Lower leg skin (tissue), 3 donors: ENCODE results near the gene CXCL10.
"Not testable (repeated sequence)": the region's sequence is repeated elsewhere in the genome, so short reads cannot be mapped to it uniquely, and the experiment has no call there.

Experiments
- CTCF ChIP-seq, 3 donors: fragments of 450-650 bp; IDR thresholded peaks; one replicate each; pipeline ENCODE4 v1.5.1; 2016; ENCODE audit warnings: antibody characterized with exemption in 3 of 3, mild to moderate bottlenecking in 3 of 3, moderate library complexity in 2 of 3
- POLR2A ChIP-seq, 2 donors: fragments of 450-650 bp; IDR thresholded peaks; one replicate each; pipeline ENCODE4 v1.6.1; 2016 to 2017; ENCODE audit warnings: antibody characterized with exemption in 2 of 2, mild to moderate bottlenecking in 1 of 2, moderate library complexity in 1 of 2

DNA sequence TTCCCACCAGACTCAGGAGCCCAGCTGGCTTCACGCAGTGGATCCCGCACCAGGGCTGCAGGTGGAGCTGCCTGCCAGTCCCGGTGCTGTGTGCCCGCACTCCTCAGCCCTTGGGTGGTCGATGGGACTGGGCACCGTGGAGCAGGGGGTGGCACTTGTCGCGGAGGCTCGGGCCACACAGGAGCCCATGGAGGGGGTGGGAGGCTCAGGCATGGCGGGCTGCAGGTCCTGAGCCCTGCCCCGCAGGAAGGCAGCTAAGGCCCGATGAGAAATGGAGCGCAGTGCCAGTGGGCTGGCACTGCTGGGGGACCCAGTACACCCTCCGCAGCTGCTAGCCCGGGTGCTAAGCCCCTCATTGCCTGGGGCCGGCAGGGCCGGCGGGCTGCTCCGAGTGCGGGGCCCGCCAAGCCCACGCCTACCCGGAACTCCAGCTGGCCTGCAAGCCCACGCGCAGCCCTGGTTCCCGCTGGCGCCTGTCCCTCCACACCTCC, 27.3 kb upstream of the CXCL10 start:
- not testable (repeated sequence) for TF ChIP-seq CTCF, POLR2A (IDR thresholded peaks at IDR 0.05)
